B cell (primary cell): Measurements from ENCODE around the gene CCR1. TPM values are rescaled to one million over a fixed set of nuclear protein-coding genes. Genes with fewer than 3 reads are reported as not detected.
"Not testable (repeated sequence)": the region's sequence is repeated elsewhere in the genome, so short reads cannot be mapped to it uniquely, and the experiment has no call there.

Experiments
- ATAC-seq: fragments of 200-7000 bp; cut with Tn5 transposase; one replicate; pipeline ENCODE4 v1.10.0; 2021; ENCODE audit warnings: low read depth, mild to moderate bottlenecking, moderate number of reproducible peaks, moderate library complexity
- CTCF ChIA-PET: fragments of 350-600 bp; sonication (Branson Sonifier 250); formaldehyde crosslinking; loops from one replicate; lab custom pipeline; 2021; ENCODE audit warnings: antibody characterized with exemption, inconsistent platforms; lab: Charles Lee
- POLR2A ChIA-PET: fragments of 350-600 bp; sonication (Branson Sonifier 250); formaldehyde crosslinking; loops from one replicate; lab custom pipeline; 2021; ENCODE audit warnings: antibody characterized with exemption; lab: Charles Lee
- DNase-seq: peaks from one replicate; pipeline ENCODE4 v3.0.0; 2013
- H2AFZ ChIP-seq: 2 replicates; pipeline ENCODE4 v1.6.1; 2012; ENCODE audit warnings: mild to moderate bottlenecking, low read depth, low read length; ENCODE audit not compliant: insufficient read depth, poor library complexity, severe bottlenecking
- H3K27ac ChIP-seq, 2 donors: 1 replicate in 1 of 2; 2 replicates in 1 of 2; pipeline ENCODE4 v1.5.1; 2012 to 2013; ENCODE audit warnings: low read length in 2 of 2, mild to moderate bottlenecking in 2 of 2, moderate library complexity in 1 of 2
- H3K27me3 ChIP-seq, 4 experiments: fragments of 200-600 bp in 1 of 4; sonication (generic) in 1 of 4; replicated peaks in 1 of 4; 1 replicate in 2 of 4; 2 replicates in 2 of 4; pipeline versions ENCODE4 v1.6.1 to v1.7.0; 2013 to 2016; ENCODE audit warnings: low read length in 3 of 4, mild to moderate bottlenecking in 2 of 4, mixed read lengths in 1 of 4, moderate library complexity in 1 of 4; ENCODE audit not compliant: insufficient read depth in 4 of 4, control insufficient read depth in 3 of 4; ENCODE audit errors: control extremely low read depth in 1 of 4
- H3K36me3 ChIP-seq, 2 experiments: replicated peaks in 1 of 2; 1 replicate in 1 of 2; 2 replicates in 1 of 2; pipeline versions ENCODE4 v1.6.1 to v1.7.1; 2013; ENCODE audit warnings: low read length in 1 of 2; ENCODE audit not compliant: insufficient read depth in 2 of 2, control insufficient read depth in 1 of 2; ENCODE audit errors: control extremely low read depth in 1 of 2, extremely low read depth in 1 of 2
- H3K4me1 ChIP-seq, 2 donors: fragments of 200-600 bp in 1 of 2; sonication (generic) in 1 of 2; 1 replicate in 1 of 2; 2 replicates in 1 of 2; pipeline versions ENCODE4 v1.5.1 to v1.6.1; 2013 to 2017; ENCODE audit warnings: low read length in 2 of 2; ENCODE audit not compliant: control insufficient read depth in 2 of 2, insufficient read depth in 2 of 2
- H3K4me2 ChIP-seq: replicated peaks from 2 replicates; pipeline ENCODE3; 2012; ENCODE audit warnings: mild to moderate bottlenecking, low read depth, low read length; ENCODE audit not compliant: poor library complexity, severe bottlenecking
- H3K4me3 ChIP-seq, 5 experiments: fragments of 200-600 bp in 1 of 5; sonication (generic) in 1 of 5; 1 replicate in 3 of 5; 2 replicates in 2 of 5; pipeline versions ENCODE4 v1.5.1 to v1.7.0; 2011 to 2016; ENCODE audit warnings: low read length in 4 of 5, mild to moderate bottlenecking in 4 of 5, low read depth in 2 of 5, control low read depth in 1 of 5, moderate library complexity in 1 of 5; ENCODE audit not compliant: insufficient read depth in 1 of 5; ENCODE audit errors: control extremely low read depth in 1 of 5, extremely low read depth in 1 of 5
- H3K79me2 ChIP-seq: fragments of 200-600 bp; sonication (generic); one replicate; pipeline ENCODE4 v1.6.0; 2016; ENCODE audit warnings: low read length; ENCODE audit not compliant: control insufficient read depth, insufficient read depth
- H3K9ac ChIP-seq: fragments of 200-600 bp; sonication (generic); 2 replicates; pipeline ENCODE4 v1.6.1; 2017; ENCODE audit warnings: mild to moderate bottlenecking, low read length, moderate library complexity
- H3K9me3 ChIP-seq, 3 donors: one replicate each; pipeline versions ENCODE4 v1.6.1 to v1.7.1; 2013; ENCODE audit warnings: low read length in 2 of 3; ENCODE audit not compliant: control insufficient read depth in 2 of 3, insufficient read depth in 1 of 3; ENCODE audit errors: control extremely low read depth in 1 of 3
- H4K20me1 ChIP-seq: 2 replicates; pipeline ENCODE4 v1.6.0; 2012; ENCODE audit warnings: mild to moderate bottlenecking, low read length; ENCODE audit not compliant: insufficient read depth, control insufficient read depth, poor library complexity, severe bottlenecking
- H3K27ac Mint-ChIP-seq: one replicate; pipeline ENCODE4 v1.8.0; 2021; ENCODE audit warnings: mixed read lengths
- H3K27me3 Mint-ChIP-seq: one replicate; pipeline ENCODE4 v1.8.0; 2021; ENCODE audit warnings: mixed read lengths
- H3K4me1 Mint-ChIP-seq: one replicate; pipeline ENCODE4 v1.8.0; 2021; ENCODE audit warnings: mixed read lengths
- H3K4me3 Mint-ChIP-seq: one replicate; pipeline ENCODE4 v1.8.0; 2021; ENCODE audit warnings: mixed read lengths
- H3K9me3 Mint-ChIP-seq: one replicate; pipeline ENCODE4 v1.8.0; 2022; ENCODE audit warnings: mixed read lengths; ENCODE audit not compliant: insufficient read depth
- EZH2 ChIP-seq: IDR thresholded peaks from 2 replicates; pipeline ENCODE4 v1.6.1; 2012; ENCODE audit warnings: borderline replicate concordance, low read depth, mild to moderate bottlenecking, moderate library complexity, low read length; ENCODE audit not compliant: insufficient read depth, poor library complexity, severe bottlenecking
- WGBS: methylation state at CpG from one replicate; pipeline ENCODE4 v1.1.5; 2013; ENCODE audit warnings: missing lambda C conversion rate; ENCODE audit not compliant: insufficient coverage; 5-methylcytosine and 5-hydroxymethylcytosine counted together
- intact Hi-C: fragments of 100-400 bp; cut with micrococcal nuclease; formaldehyde crosslinking; loops from one replicate; pipeline ENCODE4 v1.10.0; 2022
- polyA plus RNA-seq: library from polyadenylated mRNA; depleted of rRNA; stranded (reverse); fragments of >200 nt; gene quantifications from 2 replicates; pipeline ENCODE4 v1.2.3, GENCODE V29; 2012
- total RNA-seq, 2 donors: library from RNA; stranded (reverse); fragments of 120-200 nt in 1 of 2; gene quantifications; 1 replicate in 1 of 2; 2 replicates in 1 of 2; pipeline versions ENCODE4 v1.2.3 to v1.2.4, GENCODE V29; 2013 to 2022
- TF ChIP-seq, protein P1 (sequence below): fragments of 200-600 bp; IDR thresholded peaks from one replicate; pipeline ENCODE4 v1.8.0; 2022; ENCODE audit warnings: antibody characterized with exemption, mild to moderate bottlenecking

The CCR1 gene
- total and polyA plus RNA-seq, 2 donors (not counting 1 experiment from before 2014, with no cell fraction given): 0.54 to 0.79 TPM

DNA sequence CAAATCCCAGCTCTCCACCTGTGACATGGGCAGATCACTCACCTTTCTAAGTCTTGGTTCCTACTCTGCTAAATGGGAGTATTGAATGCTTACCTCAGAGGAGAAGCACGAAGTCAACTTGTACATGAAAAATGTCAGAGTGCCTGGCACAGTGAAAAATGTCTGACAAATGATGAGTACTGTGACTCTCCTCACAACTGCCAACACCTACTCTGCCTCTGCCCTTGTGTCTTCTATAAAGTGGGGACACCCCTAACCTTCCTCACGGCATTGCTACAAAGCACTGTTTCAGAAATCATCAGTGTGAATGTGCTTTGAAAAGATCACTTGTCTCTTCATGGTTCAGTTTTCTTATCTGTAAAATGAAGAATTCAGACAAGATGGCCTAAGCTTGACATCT is 940 bp upstream of the CCR1 start:
- H3K4me3 ChIP-seq: no peak overlapping the region
- no peaks in the 10 kb centered on the region for H4K20me1 ChIP-seq
- ATAC-seq (no peak), DNase-seq (no peak)
- CTCF ChIA-PET: interaction anchor here (0.9 to 6.5 kb wide), 22 partner anchors 8 to 280 kb away, joined by 3 to 67 read pairs (median 12); partner anchors contain the start of genes CCR3 and CCR5
- H3K27me3 Mint-ChIP-seq: no peaks in the 10 kb centered on the region
- TF ChIP-seq, protein P1, sequence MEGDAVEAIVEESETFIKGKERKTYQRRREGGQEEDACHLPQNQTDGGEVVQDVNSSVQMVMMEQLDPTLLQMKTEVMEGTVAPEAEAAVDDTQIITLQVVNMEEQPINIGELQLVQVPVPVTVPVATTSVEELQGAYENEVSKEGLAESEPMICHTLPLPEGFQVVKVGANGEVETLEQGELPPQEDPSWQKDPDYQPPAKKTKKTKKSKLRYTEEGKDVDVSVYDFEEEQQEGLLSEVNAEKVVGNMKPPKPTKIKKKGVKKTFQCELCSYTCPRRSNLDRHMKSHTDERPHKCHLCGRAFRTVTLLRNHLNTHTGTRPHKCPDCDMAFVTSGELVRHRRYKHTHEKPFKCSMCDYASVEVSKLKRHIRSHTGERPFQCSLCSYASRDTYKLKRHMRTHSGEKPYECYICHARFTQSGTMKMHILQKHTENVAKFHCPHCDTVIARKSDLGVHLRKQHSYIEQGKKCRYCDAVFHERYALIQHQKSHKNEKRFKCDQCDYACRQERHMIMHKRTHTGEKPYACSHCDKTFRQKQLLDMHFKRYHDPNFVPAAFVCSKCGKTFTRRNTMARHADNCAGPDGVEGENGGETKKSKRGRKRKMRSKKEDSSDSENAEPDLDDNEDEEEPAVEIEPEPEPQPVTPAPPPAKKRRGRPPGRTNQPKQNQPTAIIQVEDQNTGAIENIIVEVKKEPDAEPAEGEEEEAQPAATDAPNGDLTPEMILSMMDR: no peak
- TF ChIP-seq EZH2: no peak
- POLR2A ChIA-PET: interaction anchor here (0.6 kb wide), 1 partner anchor 33 kb away, joined by 3 read pairs; the partner anchor contains the start of gene CCR3
- peak overlapping the region; percentile 70 for H3K27ac Mint-ChIP-seq
- H3K79me2 ChIP-seq: no peaks in the 10 kb centered on the region
- H2AFZ ChIP-seq: no peak overlapping the region
- H3K27me3 ChIP-seq: peaks cover 0 to 5% (median 2%) of the 10 kb centered on the region in 4 experiments
- H3K4me3 Mint-ChIP-seq: no peak overlapping the region
- peaks cover 43% of the 10 kb centered on the region for H3K4me1 Mint-ChIP-seq
- no peak overlapping the region for H3K9ac ChIP-seq
- H3K27ac ChIP-seq: no peak overlapping the region
- H3K4me2 ChIP-seq: no peak overlapping the region
- 0% methylated on average over 1 of the region's 2 CpGs for WGBS
- H3K9me3 Mint-ChIP-seq: no peaks in the 10 kb centered on the region
- no peaks in the 10 kb centered on the region for H3K36me3 ChIP-seq
- peaks cover 33 to 42% of the 10 kb centered on the region in 2 donors for H3K4me1 ChIP-seq
- intact Hi-C loops: loop anchor here (2.0 to 5.0 kb wide), 4 partner anchors 22 to 272 kb away; no protein-coding TSS in a partner anchor
- H3K9me3 ChIP-seq: no peaks in the 10 kb centered on the region

DNA sequence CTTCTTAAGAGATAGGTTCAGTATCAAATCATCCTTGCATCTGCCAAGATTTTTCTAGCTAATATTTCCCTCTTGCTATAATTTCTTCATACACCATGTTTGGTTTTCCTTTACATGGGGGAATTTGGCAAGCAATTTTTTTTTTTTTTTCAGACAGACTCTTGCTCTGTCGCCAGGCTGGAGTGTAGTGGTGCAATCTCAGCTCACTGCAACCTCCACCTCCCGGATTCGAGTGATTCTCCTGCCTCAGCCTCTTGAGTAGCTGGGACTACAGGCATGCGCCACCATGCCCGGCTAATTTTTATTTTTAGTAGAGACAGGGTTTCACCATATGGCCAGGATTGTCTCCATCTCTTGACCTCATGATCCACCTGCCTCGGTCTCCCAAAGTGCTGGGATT is 599 bp downstream of the CCR1 start:
- peak overlapping the region; percentile 40 for H3K4me3 Mint-ChIP-seq
- not testable (repeated sequence) for H3K9me3 Mint-ChIP-seq, H3K9me3 ChIP-seq, H3K27me3 Mint-ChIP-seq, ATAC-seq, H4K20me1 ChIP-seq, H3K27ac ChIP-seq, H2AFZ ChIP-seq, H3K79me2 ChIP-seq, DNase-seq, H3K27me3 ChIP-seq, H3K36me3 ChIP-seq
- POLR2A ChIA-PET: interaction anchor here (0.6 kb wide), 1 partner anchor 171 kb away, joined by 4 read pairs; no protein-coding TSS in a partner anchor
- Histone ChIP-seq H3K9ac (peak overlapping the region; percentile 27), H3K4me1 (peaks cover 21 to 34% of the 10 kb centered on the region in 2 donors), H3K4me2 (peak overlapping the region; percentile 59), H3K4me3 (peak overlapping the region in 3 of 5 experiments; percentile 3 to 51 (median 6))
- H3K27ac Mint-ChIP-seq: peak overlapping the region; percentile 70
- CTCF ChIA-PET: interaction anchor here (0.7 to 6.5 kb wide), 27 partner anchors 9 to 624 kb away, joined by 3 to 67 read pairs (median 8); partner anchors contain the start of genes CCR3 and CCR5
- intact Hi-C loops: loop anchor here (5.0 kb wide), 1 partner anchor 270 kb away; no protein-coding TSS in a partner anchor
- H3K4me1 Mint-ChIP-seq: peaks cover 45% of the 10 kb centered on the region
- 96% methylated on average over 6 of the region's 6 CpGs for WGBS
